PC-9 (cell line): ENCODE data around the gene KCNK4. TPM values are rescaled to one million over a fixed set of nuclear protein-coding genes. Genes with fewer than 3 reads are reported as not detected.

ENCODE experiments used
- BruUV-seq: library from RNA; stranded (reverse); fragments of 400-500 nt; replicated peaks from 2 replicates; lab custom pipeline; 2021; lab: Mats Ljungman, UMichigan
- CTCF ChIA-PET: fragments of 300-600 bp; sonication (Branson Sonifier 250); formaldehyde crosslinking; loops from one replicate; lab custom pipeline; 2022; ENCODE audit warnings: antibody characterized with exemption; lab: Charles Lee
- POLR2A ChIA-PET: fragments of 300-600 bp; sonication (Branson Sonifier 250); formaldehyde crosslinking; loops from one replicate; lab custom pipeline; 2022; ENCODE audit warnings: antibody characterized with exemption; ENCODE audit not compliant: unreplicated experiment; lab: Charles Lee
- DNase-seq, 2 experiments: peaks; one replicate each; pipeline versions ENCODE4 v3.0.0 to v3.0.0-alpha.2; 2015 to 2022; ENCODE audit warnings: mixed read lengths in 1 of 2
- H2AFZ ChIP-seq: fragments of 200-600 bp; sonication (generic); 2 replicates; pipeline ENCODE4 v1.8.1; 2017; ENCODE audit warnings: antibody characterized with exemption
- H3F3A ChIP-seq: fragments of 200-600 bp; sonication (generic); 2 replicates; pipeline ENCODE4 v1.8.1; 2017; ENCODE audit warnings: antibody characterized with exemption, mild to moderate bottlenecking, low read depth; ENCODE audit not compliant: insufficient read depth
- H3K27ac ChIP-seq: fragments of 200-600 bp; sonication (generic); 2 replicates; pipeline ENCODE4 v1.6.1; 2016; ENCODE audit warnings: mixed run types
- H3K27me3 ChIP-seq: fragments of 200-600 bp; sonication (generic); 2 replicates; pipeline ENCODE4 v1.6.1; 2016; ENCODE audit warnings: low read depth, mixed run types; ENCODE audit not compliant: insufficient read depth
- H3K36me3 ChIP-seq: fragments of 200-600 bp; sonication (generic); 2 replicates; pipeline ENCODE4 v1.6.1; 2016; ENCODE audit warnings: low read depth, mixed run types
- H3K4me1 ChIP-seq: fragments of 200-600 bp; sonication (generic); replicated peaks from 2 replicates; pipeline ENCODE4 v1.6.1; 2016; ENCODE audit warnings: mixed run types; ENCODE audit not compliant: insufficient read depth
- H3K4me2 ChIP-seq: fragments of 200-600 bp; sonication (generic); 2 replicates; pipeline ENCODE4 v1.6.1; 2017; ENCODE audit warnings: mixed run types
- H3K4me3 ChIP-seq: fragments of 200-600 bp; sonication (generic); 2 replicates; pipeline ENCODE4 v1.6.1; 2016; ENCODE audit warnings: mixed run types
- H3K79me2 ChIP-seq: fragments of 200-600 bp; sonication (generic); 2 replicates; pipeline ENCODE4 v1.6.1; 2017; ENCODE audit warnings: low read depth, mixed run types
- H3K9me2 ChIP-seq: fragments of 200-600 bp; sonication (generic); 2 replicates; pipeline ENCODE4 v1.8.1; 2017; ENCODE audit warnings: mild to moderate bottlenecking; ENCODE audit not compliant: insufficient read depth
- H3K9me3 ChIP-seq: fragments of 200-600 bp; sonication (generic); 2 replicates; pipeline ENCODE4 v1.8.1; 2016; ENCODE audit warnings: low read depth; ENCODE audit not compliant: insufficient read depth
- H4K20me1 ChIP-seq: fragments of 200-600 bp; sonication (generic); 2 replicates; pipeline ENCODE4 v1.8.1; 2017; ENCODE audit not compliant: insufficient read depth
- CTCF ChIP-seq: fragments of 200-600 bp; sonication (generic); conservative IDR thresholded peaks from 2 replicates; pipeline ENCODE4 v1.6.1; 2017; ENCODE audit warnings: mixed run types, antibody characterized with exemption, mild to moderate bottlenecking, moderate library complexity
- EZH2 ChIP-seq: fragments of 200-600 bp; sonication (generic); IDR thresholded peaks from 2 replicates; pipeline ENCODE4 v1.8.0; 2017; ENCODE audit warnings: antibody characterized with exemption, low read depth
- intact Hi-C: fragments of 100-400 bp; cut with micrococcal nuclease; formaldehyde crosslinking; loops from one replicate; pipeline ENCODE4 v1.10.0; 2022; ENCODE audit not compliant: unreplicated experiment
- total RNA-seq: library from RNA; stranded (reverse); gene quantifications from 2 replicates; pipeline ENCODE4 v1.2.3, GENCODE V29; 2021

Gene KCNK4
- total RNA-seq, 1 experiment from 2014 or later, result 0.57 TPM

DNA sequence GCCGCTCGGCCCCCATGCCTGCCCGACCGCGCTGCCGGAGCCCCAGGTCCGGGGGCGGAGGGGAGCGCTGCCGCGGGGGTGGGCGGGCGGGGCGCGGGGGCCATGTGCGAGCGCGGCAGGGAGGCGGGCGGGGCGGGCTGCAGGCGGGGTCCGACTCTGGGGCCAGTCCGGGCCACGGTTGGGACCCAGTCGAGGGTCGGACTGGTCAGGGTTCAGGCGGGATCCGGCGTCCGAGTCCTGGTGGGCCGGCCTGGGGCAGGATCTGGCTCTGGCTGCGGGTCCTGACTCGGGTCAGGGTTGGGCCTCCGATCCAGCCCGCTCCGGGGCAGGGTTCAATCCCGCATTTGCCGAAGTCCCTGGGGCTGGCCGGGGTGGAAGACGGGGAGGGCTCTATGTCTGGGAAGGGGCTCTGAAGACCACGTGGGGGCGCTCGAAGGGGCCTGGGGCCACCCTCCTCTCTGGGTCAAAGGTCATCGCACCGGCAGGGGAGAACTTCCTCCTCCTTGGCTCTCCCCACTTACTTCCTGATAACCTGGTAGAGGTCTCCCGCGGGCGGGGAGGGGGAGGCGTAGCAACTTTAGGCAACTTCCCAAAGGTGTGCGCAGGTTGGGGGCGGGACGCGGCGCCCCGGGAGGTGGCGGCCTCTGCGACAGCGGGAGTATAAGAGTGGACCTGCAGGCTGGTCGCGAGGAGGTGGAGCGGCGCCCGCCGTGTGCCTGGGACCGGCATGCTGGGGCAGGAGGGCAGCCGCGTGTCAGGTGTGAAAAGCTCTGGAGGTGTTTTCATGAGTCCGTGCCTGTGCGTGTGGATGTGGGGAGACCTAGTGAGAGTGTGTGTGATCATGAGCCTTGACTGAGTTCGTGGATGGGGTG lies 14.8 kb downstream of the KCNK4 start:
- Histone ChIP-seq H3K27me3 (no peaks in the 10 kb centered on the region), H3K36me3 (0 out of 2 replicates have a peak, but pooled peaks cover 7% of the 10 kb centered on the region), H3K27ac (peak overlapping the region; percentile 67), H3K4me2 (peak overlapping the region; percentile 94), H3K9me2 (no peaks in the 10 kb centered on the region), H4K20me1 (peaks cover 4% of the 10 kb centered on the region), H2AFZ (peak overlapping the region; percentile 64), H3K4me1 (peaks cover 27% of the 10 kb centered on the region), H3K79me2 (peaks cover 34% of the 10 kb centered on the region), H3F3A (peaks cover 24% of the 10 kb centered on the region; the same call in 1 of the 2 replicates), H3K4me3 (peak overlapping the region; percentile 77), H3K9me3 (no peaks in the 10 kb centered on the region)
- BruUV-seq, result no TSS peak
- CTCF ChIA-PET, result interaction anchor here (0.6 to 1.5 kb wide), 3 partner anchors 12 to 96 kb away, joined by 3 to 20 read pairs (median 5); partner anchors contain the start of gene TRMT112
- peak; percentile 51; the same call in 1 of the 2 replicates for TF ChIP-seq CTCF
- TF ChIP-seq EZH2, result no peak
- peak; percentile 88 to 94 for DNase-seq
- intact Hi-C loops, result loop anchor here (1.0 to 10.0 kb wide), 9 partner anchors 13 to 471 kb away; partner anchors contain the start of genes BAD, COX8A, FKBP2 and MARK2
- POLR2A ChIA-PET, result interaction anchor here (0.6 to 1.2 kb wide), 6 partner anchors 12 to 304 kb away, joined by 3 to 23 read pairs (median 6); partner anchors contain the start of genes PRDX5 and TRMT112

DNA sequence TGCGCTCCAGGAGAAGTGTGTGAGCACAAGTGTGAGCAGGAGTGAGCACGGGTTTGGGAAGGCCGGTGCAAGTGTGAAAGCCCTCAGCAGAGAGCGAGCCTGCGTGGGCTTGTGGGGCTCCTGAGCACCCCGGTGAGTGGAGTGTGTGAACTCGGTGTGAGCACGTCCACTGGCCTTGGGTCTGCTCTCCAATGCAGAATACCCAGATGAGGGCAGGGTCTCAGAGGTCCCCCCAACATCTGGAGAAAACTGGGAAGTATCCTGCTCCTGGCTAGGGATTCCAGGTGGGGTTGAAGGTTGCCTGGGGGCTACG lies 15.4 kb downstream of the KCNK4 start:
- DNase-seq, result no peak
- H3K9me3 ChIP-seq, result no peaks in the 10 kb centered on the region
- peaks cover 4% of the 10 kb centered on the region for H4K20me1 ChIP-seq
- no peaks in the 10 kb centered on the region for H3K27me3 ChIP-seq
- H3K36me3 ChIP-seq, result 0 out of 2 replicates have a peak, but pooled peaks cover 8% of the 10 kb centered on the region
- no peaks in the 10 kb centered on the region for H3K9me2 ChIP-seq
- peak overlapping the region; percentile 64 for H2AFZ ChIP-seq
- H3K27ac ChIP-seq, result peak overlapping the region; percentile 67
- BruUV-seq, result TSS peak; percentile 51
- ChIA-PET POLR2A (interaction anchor here (0.6 kb wide), 1 partner anchor 21 kb away, joined by 3 read pairs; no protein-coding TSS in a partner anchor), CTCF (interaction anchor here (0.6 kb wide), 1 partner anchor 96 kb away, joined by 3 read pairs; no protein-coding TSS in a partner anchor)
- peaks cover 23% of the 10 kb centered on the region; the same call in 1 of the 2 replicates for H3F3A ChIP-seq
- intact Hi-C loops, result loop anchor here (1.0 to 10.0 kb wide), 4 partner anchors 26 to 472 kb away; partner anchors contain the start of genes COX8A and MARK2
- H3K4me2 ChIP-seq, result peak overlapping the region; percentile 94
- H3K79me2 ChIP-seq, result peaks cover 39% of the 10 kb centered on the region
- TF ChIP-seq CTCF, result no peak
- no peak for TF ChIP-seq EZH2
- H3K4me3 ChIP-seq, result peak overlapping the region; percentile 77
- H3K4me1 ChIP-seq, result peaks cover 24% of the 10 kb centered on the region
